Activated naive CD4-positive, alpha-beta T cell treated with anti-CD3 and anti-CD28 coated beads, Interleukin-2, amount 10 ng/mL, durations not matched to agents 7 days and 5 days (primary cell): ENCODE results near the gene TRIM2.
A peak's percentile ranks its signal among the peaks of the same experiment; 100 is the strongest.

Source experiments
- CTCF ChIA-PET: fragments of 350-600 bp; sonication (Branson Sonifier 250); formaldehyde crosslinking; loops from one replicate; lab custom pipeline; 2021; ENCODE audit warnings: antibody characterized with exemption; lab: Charles Lee
- DNase-seq: peaks from one replicate; pipeline ENCODE4 v3.0.0-alpha.2; 2020
- H3K27ac Mint-ChIP-seq: one replicate; pipeline ENCODE4 v1.8.0; 2021; ENCODE audit warnings: mild to moderate bottlenecking, moderate library complexity, mixed read lengths
- H3K27me3 Mint-ChIP-seq: one replicate; pipeline ENCODE4 v1.8.0; 2021; ENCODE audit warnings: mild to moderate bottlenecking, mixed read lengths
- H3K36me3 Mint-ChIP-seq: one replicate; pipeline ENCODE4 v1.8.0; 2021; ENCODE audit warnings: mixed read lengths
- H3K4me1 Mint-ChIP-seq: one replicate; pipeline ENCODE4 v1.8.0; 2021; ENCODE audit warnings: mixed read lengths
- H3K4me3 Mint-ChIP-seq: one replicate; pipeline ENCODE4 v1.8.0; 2021; ENCODE audit warnings: mild to moderate bottlenecking, moderate library complexity, mixed read lengths
- H3K9me3 Mint-ChIP-seq: one replicate; pipeline ENCODE4 v1.8.0; 2021; ENCODE audit warnings: mixed read lengths

TRIM2 gene

DNA sequence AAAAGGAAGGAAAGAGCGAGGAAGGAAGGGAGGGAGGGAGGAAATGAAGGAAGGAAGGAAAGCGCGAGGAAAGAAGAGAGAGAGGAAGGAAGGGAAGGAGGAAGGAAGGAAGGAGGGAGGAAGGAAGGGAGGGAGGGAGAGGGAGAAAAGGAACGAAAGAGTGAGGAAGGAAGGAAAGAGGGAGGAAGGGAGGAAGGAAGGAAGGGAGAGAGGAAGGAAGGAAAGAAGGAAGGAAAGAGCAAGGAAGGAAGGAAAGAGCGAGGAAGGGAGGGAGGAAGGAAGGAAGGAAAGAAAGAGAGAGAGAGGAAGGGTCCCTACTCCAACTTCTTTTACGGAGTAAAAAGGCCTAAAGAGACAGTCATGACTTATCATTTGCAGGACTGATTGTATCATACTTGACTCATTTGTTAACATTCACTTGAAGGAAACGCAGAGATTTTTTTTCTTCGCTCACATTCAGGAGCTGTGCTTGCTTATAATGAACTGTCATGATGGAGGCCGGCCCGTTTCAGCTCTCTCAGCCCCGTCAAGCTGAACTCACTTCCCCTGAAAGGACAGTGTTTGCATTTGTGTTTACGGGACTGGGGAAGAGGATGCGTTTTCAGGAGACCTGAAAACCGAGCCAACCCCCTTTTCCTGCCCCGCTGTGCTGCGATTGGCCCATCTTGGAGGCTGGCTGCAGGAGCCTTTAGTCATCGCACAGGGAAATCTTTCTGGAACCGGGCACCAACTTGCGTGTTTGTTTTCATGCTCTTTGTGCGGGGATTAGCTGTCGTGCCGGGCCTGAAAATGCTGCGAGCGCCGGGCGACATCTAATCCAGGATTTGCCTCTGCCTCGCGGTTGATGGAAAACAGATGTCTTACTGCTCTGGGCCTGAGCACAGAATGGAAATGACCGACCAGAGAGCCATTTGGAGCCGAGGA is 17.8 kb downstream of the TRIM2 start:
- peaks cover 57% of the 10 kb centered on the region for H3K27me3 Mint-ChIP-seq
- H3K27ac Mint-ChIP-seq = peak overlapping the region; percentile 54
- DNase-seq = peak; percentile 37
- peaks cover 41% of the 10 kb centered on the region for H3K4me1 Mint-ChIP-seq
- H3K4me3 Mint-ChIP-seq = peak overlapping the region; percentile 76
- CTCF ChIA-PET = no interaction called here
- H3K36me3 Mint-ChIP-seq = peaks cover 9% of the 10 kb centered on the region
- peaks cover 8% of the 10 kb centered on the region for H3K9me3 Mint-ChIP-seq

DNA sequence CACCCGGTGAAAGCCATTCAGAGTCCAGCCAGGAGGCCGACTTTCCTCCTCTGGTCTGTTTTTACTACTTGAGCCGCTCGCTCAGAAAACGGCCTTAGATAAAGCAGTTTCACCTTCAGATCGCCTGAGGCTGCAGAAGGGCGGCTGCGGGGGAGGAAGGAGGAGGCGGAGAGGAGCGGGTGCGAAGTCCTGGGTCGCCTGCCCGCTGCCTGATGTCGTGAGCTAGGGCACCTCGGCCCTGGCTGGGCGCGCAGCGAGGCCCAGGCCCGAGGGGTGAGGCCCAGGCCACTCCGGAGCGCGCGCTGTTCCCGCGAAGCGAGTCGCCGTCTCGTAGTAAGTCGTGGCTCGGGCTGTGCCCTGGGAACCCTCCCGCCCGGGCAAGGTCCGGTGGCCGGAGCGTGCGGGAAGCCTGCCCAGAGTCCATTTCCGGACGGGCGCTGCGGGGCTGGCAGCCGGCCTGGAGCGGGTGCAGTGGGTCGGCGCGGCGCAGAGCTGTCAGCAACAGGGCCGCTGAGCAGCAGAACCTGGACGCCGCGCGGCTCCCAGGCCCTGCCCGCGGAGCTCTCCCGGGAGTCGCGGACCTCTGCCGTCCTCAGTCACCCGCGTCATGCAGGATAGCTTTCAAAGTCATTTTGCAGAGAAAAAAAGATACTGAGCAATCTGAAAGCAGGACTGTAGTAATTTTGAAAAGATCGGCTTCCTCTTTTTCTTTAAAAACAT is 18.6 kb downstream of the TRIM2 start:
- Mint-ChIP-seq H3K4me3 (peak overlapping the region; percentile 76), H3K4me1 (peaks cover 41% of the 10 kb centered on the region), H3K9me3 (peaks cover 8% of the 10 kb centered on the region), H3K36me3 (peaks cover 9% of the 10 kb centered on the region), H3K27me3 (peaks cover 51% of the 10 kb centered on the region), H3K27ac (peak overlapping the region; percentile 54)
- peak; percentile 45 for DNase-seq
- CTCF ChIA-PET = no interaction called here

DNA sequence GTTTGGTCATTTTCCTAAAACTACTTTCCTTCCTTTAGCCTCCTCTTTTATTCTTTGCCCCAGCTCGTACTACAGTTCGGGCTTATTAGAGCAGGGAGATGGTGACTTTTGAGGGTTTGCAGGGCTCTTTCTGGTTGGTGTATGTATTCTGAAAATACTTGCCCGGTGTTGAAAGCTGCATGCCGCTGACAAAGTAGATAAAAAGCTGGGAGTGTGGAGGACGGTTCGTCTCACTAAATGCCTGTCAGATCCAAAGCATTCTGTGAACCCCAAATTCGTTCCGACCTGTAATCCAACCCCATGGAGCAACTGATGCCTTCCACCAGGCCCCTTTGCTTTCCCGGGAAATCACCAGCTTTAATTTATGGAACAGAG is 19.2 kb downstream of the TRIM2 start:
- Mint-ChIP-seq H3K36me3 (peaks cover 9% of the 10 kb centered on the region), H3K4me3 (peak overlapping the region; percentile 76), H3K4me1 (peaks cover 41% of the 10 kb centered on the region), H3K9me3 (peaks cover 8% of the 10 kb centered on the region), H3K27ac (no peak overlapping the region), H3K27me3 (peaks cover 51% of the 10 kb centered on the region)
- no peak for DNase-seq
- CTCF ChIA-PET = no interaction called here

DNA sequence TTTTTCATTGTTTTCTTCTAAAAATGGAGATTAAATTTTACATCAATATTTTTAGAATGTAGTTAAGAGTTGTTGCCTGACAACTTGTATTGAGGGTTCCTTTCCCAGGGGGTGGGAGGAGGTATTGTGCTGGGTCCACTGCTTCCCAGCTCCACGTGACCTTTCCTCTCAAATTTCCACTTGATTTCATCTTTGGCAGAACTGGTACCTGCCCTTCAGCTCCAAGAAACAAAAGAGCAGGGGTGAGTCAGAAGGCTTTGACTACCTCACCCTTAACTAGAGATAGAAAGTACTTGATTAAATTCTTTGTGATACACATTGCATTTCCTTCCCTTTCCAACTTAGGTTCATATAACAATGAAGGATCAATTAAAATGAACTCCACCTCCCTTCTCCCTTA is 19.7 kb downstream of the TRIM2 start:
- peak overlapping the region; percentile 76 for H3K4me3 Mint-ChIP-seq
- peaks cover 47% of the 10 kb centered on the region for H3K27me3 Mint-ChIP-seq
- CTCF ChIA-PET = no interaction called here
- H3K27ac Mint-ChIP-seq = no peak overlapping the region
- peaks cover 9% of the 10 kb centered on the region for H3K36me3 Mint-ChIP-seq
- H3K9me3 Mint-ChIP-seq = peaks cover 8% of the 10 kb centered on the region
- no peak for DNase-seq
- H3K4me1 Mint-ChIP-seq = peaks cover 41% of the 10 kb centered on the region

DNA sequence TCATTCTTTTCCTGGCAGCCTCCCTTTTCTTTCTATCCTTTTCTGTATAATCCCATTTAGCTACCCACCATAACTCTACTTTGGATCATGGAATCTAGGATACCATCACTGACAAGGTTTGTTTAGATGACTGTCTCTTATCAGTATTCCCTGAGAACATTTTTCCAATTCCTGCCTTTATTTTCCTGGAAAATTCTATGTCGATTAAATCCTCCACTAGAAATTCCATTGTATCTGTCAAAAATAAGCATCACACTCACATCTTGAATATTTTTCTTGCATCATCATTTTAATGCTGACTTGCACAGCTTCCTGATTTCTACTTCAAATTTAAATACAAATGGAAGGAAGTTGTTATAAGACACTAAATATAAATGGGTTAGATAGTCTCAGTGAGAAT is 20.2 kb downstream of the TRIM2 start:
- H3K4me1 Mint-ChIP-seq = peaks cover 41% of the 10 kb centered on the region
- H3K36me3 Mint-ChIP-seq = peaks cover 9% of the 10 kb centered on the region
- H3K27ac Mint-ChIP-seq = no peak overlapping the region
- CTCF ChIA-PET = no interaction called here
- H3K27me3 Mint-ChIP-seq = peaks cover 47% of the 10 kb centered on the region
- DNase-seq = no peak
- H3K4me3 Mint-ChIP-seq = peak overlapping the region; percentile 16
- peaks cover 8% of the 10 kb centered on the region for H3K9me3 Mint-ChIP-seq

DNA sequence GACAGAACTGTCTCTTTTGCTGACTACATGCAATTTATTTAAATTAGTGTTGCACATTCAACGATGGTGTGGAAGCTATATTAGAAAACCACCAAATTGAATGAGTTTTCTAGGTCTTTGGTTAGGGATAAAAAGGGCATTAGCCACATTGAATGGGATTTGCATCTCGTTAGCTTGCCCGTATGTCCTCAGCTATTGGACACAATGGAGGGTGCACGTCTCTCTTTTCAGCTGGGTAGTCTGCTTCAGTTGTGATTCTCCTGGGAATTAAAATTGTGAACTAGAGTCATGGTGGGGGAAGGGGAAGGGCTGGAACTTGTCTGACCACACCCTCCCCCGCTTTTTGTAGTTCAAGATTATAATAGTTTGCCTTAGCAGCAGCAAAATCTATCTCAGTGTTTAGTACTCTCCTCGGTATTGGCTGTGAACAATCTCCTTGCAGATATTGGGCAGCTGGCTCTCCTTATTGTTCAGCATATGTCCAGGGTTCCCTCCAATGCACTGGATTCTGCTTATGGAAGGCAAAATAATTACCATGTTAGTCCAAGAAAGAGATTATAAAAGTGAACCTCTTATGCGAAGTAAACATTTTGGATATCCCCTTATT is 23.3 kb downstream of the TRIM2 start:
- Mint-ChIP-seq H3K4me1 (peaks cover 31% of the 10 kb centered on the region), H3K36me3 (peaks cover 9% of the 10 kb centered on the region), H3K27me3 (peaks cover 36% of the 10 kb centered on the region), H3K9me3 (peaks cover 8% of the 10 kb centered on the region), H3K27ac (no peak overlapping the region), H3K4me3 (no peak overlapping the region)
- DNase-seq = no peak
- CTCF ChIA-PET = no interaction called here

DNA sequence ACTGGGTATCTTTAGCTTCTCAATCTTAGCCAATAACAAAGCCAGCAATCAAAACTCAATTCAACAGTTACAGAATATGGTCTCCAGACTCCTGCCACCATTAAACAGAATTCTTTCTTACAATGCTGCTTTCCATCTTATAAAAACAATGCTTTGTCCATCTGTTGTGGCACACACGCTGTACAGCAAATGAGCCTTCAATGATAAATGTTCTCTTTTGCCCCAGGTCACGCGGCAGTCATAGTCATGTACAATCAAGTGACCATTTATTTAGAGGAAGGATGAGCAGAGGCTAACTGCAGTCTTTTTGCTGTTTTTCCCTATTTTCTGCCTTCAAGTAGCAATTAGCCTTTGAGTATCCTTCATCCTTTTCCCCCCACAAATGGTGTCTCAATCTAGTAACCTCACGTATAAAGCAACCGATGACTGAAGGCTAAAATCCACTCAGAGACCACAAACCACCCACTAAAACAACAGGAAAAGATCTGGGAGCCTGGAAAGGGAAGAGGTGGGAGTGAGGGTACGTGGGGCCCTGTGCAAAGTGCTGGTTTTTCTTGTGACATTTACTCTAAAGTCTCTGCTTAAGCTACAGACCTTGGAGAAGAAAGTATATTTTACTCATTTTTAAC is 24.4 kb downstream of the TRIM2 start:
- Mint-ChIP-seq H3K27me3 (peaks cover 34% of the 10 kb centered on the region), H3K36me3 (peaks cover 9% of the 10 kb centered on the region), H3K4me3 (no peak overlapping the region), H3K4me1 (peaks cover 34% of the 10 kb centered on the region), H3K9me3 (peaks cover 8% of the 10 kb centered on the region), H3K27ac (no peak overlapping the region)
- no peak for DNase-seq
- CTCF ChIA-PET = interaction anchor here (0.6 kb wide), 1 partner anchor 36 kb away, joined by 3 read pairs; no protein-coding TSS in a partner anchor

DNA sequence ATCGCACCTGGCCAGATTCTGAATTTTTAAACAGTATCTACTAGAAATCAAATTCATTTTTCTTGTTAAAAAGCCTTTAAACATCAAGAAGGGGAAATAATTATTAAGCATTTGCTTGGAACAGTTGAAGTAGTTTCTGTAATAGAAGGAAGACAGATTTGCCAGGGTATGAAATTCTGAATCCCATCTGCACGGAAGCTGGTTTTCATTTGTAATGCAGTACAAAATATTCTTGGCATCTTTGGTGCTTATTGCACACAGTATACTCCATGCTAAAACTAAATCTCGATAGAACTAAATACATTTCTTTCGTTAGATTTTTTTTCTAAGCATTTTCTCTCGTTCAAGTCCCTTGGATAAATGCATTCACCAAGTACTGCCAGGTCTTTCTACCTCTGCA is 25.3 kb downstream of the TRIM2 start:
- peaks cover 3% of the 10 kb centered on the region for H3K36me3 Mint-ChIP-seq
- H3K27me3 Mint-ChIP-seq = peaks cover 26% of the 10 kb centered on the region
- no peak overlapping the region for H3K27ac Mint-ChIP-seq
- H3K9me3 Mint-ChIP-seq = peaks cover 5% of the 10 kb centered on the region
- H3K4me3 Mint-ChIP-seq = no peak overlapping the region
- peaks cover 26% of the 10 kb centered on the region for H3K4me1 Mint-ChIP-seq
- CTCF ChIA-PET = no interaction called here
- DNase-seq = no peak

DNA sequence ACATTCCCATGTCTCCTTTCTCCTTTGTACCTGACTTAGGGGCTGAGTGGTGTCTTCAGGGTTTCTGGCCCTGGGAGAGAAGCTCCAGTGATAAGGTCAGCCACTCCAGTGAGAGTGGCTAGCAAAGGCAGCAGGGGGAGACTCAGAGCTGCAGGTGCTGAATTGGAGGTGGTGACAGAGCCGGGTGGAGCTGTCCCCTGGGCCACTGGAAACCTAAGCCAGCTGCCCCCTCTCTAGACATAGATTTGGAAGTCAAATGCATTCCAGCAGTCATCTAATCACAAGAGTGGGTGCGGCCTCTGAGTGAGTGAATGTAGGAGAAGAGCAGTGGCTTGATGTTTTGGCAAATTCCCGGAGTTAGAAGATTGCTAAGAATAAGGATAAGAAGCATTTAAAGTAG is 28.5 kb downstream of the TRIM2 start:
- peaks cover 32% of the 10 kb centered on the region for H3K27me3 Mint-ChIP-seq
- H3K4me1 Mint-ChIP-seq = peaks cover 11% of the 10 kb centered on the region
- H3K4me3 Mint-ChIP-seq = no peak overlapping the region
- CTCF ChIA-PET = interaction anchor here (0.6 kb wide), 1 partner anchor 15 kb away, joined by 3 read pairs; no protein-coding TSS in a partner anchor
- DNase-seq = no peak
- H3K36me3 Mint-ChIP-seq = no peaks in the 10 kb centered on the region
- H3K9me3 Mint-ChIP-seq = no peaks in the 10 kb centered on the region
- no peak overlapping the region for H3K27ac Mint-ChIP-seq

DNA sequence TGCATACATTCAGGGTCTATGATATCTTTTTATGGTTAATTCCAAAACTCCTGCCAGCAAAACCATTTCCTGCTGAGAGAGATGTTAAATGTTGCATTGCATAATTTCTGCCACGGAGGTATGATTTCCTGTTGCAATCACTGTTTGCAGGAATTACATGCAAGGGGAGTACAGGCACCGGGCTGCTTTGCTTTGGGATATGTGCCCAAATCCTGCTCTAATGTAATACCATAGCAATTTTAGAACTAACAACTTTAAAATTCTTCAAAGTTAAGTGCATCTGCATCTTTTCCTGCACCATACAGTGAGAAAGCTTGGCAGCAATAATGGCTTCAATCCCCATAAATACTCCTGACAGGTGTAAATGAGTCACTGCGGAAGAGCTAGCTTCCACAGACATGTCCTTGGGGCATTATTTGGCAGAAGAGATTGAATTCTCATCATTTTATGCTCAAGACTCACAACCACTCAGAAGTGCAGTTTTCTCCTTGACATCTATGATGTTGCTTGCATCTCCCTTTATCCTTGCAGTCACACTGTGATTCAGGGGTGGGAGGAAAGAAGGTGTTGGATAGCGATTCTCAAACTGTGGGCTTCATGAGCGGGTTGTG is 29.6 kb downstream of the TRIM2 start:
- no peak for DNase-seq
- Mint-ChIP-seq H3K4me3 (no peak overlapping the region), H3K4me1 (peaks cover 11% of the 10 kb centered on the region), H3K27me3 (peaks cover 32% of the 10 kb centered on the region), H3K27ac (no peak overlapping the region), H3K36me3 (no peaks in the 10 kb centered on the region), H3K9me3 (no peaks in the 10 kb centered on the region)
- CTCF ChIA-PET = interaction anchor here (0.6 kb wide), 1 partner anchor 14 kb away, joined by 3 read pairs; no protein-coding TSS in a partner anchor

DNA sequence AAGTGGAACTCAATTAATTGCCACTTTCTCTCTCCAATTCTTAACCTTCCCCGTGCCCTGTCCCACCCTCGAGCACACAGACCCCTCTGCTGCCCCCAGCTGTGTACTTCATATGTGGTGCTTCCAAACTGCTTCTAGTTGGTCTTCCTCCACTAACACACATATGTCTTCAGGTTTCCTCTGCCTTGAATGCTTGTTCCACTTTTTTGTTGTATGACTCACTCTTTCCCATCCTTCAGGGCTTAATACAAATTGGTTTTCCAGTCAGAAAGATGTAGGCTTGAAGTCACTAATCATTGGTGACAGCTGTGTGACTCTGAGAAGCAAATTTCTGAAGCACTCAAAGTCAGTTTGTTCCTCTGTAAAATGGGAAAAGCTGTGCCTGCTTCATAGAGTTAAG is 30.6 kb downstream of the TRIM2 start:
- Mint-ChIP-seq H3K4me3 (no peak overlapping the region), H3K27ac (no peak overlapping the region), H3K36me3 (no peaks in the 10 kb centered on the region), H3K4me1 (peaks cover 11% of the 10 kb centered on the region), H3K27me3 (peaks cover 28% of the 10 kb centered on the region), H3K9me3 (no peaks in the 10 kb centered on the region)
- no peak for DNase-seq
- CTCF ChIA-PET = no interaction called here

DNA sequence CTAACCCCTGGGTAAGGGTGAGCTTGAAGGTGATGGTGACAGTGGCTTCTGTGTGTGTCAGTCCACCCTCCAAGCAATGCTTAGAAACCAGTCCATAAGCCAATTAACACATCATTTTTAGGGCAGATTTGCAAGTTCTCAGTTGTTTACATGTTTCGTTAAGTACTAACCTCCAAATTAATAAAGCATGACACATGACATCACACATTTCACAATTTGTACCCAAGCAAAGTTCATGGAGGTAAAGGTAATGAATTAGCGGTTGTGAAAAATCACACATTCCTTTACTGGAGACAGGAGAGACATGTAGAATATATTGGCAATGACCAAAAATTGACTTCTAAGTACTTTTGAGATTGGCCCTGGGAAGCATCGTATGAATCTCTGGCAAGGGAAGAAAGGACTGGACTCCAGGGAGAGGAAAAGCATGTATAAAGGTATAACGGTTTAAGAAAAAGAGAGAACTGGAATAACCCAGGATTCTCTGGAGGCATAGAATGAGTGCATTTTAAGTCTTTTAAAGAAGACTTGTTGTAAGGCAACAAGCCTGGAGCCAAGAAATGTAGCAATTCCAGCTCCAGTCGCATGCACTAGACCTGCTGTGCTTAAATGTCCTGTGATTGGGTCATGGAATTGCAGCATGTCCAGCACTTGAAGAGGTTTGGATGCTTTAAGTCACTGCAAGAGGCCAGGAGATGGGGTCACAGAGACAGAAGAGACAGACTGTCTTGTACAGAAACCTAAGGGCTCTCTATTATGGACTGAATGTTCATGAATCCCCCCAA is 34.1 kb downstream of the TRIM2 start:
- CTCF ChIA-PET = no interaction called here
- Mint-ChIP-seq H3K27me3 (peaks cover 21% of the 10 kb centered on the region), H3K27ac (no peak overlapping the region), H3K9me3 (no peaks in the 10 kb centered on the region), H3K4me3 (no peak overlapping the region), H3K36me3 (no peaks in the 10 kb centered on the region), H3K4me1 (peaks cover 4% of the 10 kb centered on the region)
- DNase-seq = no peak

DNA sequence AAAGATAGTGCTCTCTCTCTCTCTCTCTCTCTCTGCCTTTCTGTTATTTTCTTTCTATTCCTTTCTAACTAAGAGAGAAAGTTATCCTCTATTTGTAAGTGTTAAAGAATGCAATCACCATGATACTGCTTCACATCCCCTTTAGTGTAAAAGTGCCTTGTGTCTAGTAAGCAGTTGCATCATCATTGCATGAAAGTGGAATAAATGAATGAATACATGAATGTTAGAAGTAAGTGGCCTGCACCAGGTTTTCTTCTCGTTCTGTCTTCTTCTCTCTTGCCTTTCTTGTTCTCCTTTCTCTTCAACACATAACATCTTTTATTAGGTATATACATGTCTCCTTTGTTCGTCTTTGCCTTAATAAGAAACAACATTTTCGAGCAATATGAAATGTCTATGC is 35.2 kb downstream of the TRIM2 start:
- H3K4me1 Mint-ChIP-seq = no peaks in the 10 kb centered on the region
- no peak for DNase-seq
- no peak overlapping the region for H3K4me3 Mint-ChIP-seq
- H3K27me3 Mint-ChIP-seq = peaks cover 25% of the 10 kb centered on the region
- CTCF ChIA-PET = no interaction called here
- H3K9me3 Mint-ChIP-seq = no peaks in the 10 kb centered on the region
- H3K36me3 Mint-ChIP-seq = no peaks in the 10 kb centered on the region
- no peak overlapping the region for H3K27ac Mint-ChIP-seq
